ENCODE results near the gene TM7SF3.
"Not testable (repeated sequence)": the region's sequence is repeated elsewhere in the genome, so short reads cannot be mapped to it uniquely, and the experiment has no call there.

Gene TM7SF3

DNA sequence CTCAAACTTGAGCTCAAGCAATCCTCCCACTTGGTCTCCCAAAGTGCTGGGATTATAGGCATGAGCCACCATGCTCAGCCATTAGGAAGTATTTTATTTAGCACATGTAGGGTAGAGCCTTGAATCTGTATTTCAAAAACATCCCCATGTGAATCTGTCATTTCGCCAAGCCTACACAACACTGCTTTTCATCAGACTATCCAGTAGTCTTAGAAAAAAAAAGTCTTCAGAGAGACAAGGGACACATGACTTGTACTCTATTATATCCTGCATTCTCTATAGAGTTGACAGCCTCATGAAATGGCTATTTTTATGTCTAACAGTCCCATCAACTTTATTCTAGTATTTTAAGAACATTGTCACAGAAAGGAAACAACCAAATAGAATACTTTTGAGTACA, 35.4 kb downstream of the TM7SF3 start:
- no peak for DNase-seq (ENCODE audit: low spot score)

DNA sequence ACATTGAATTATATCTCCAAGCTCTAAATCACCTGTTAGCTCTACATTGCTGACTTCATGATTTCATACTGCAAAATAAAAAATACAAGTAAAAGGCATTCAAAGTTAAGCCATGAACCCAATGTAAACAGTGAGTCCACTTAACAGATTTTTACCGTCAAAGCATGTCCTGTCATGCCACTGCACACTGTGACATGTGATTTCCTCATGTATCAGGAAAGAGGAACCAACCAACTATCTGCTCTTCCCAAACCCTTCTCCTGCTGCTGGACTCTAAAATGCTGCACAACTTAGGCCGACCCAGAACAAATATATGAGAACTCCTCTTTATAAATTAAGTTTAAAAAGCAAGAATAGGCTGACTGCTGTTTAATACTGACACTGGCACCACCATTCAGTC, 37.5 kb downstream of the TM7SF3 start:
- DNase-seq (ENCODE audit: low spot score), result no peak

GRCh38 chr12:26971963-26972362, 42.2 kb downstream of the TM7SF3 start:
- no peak for DNase-seq (ENCODE audit: low spot score)

DNA sequence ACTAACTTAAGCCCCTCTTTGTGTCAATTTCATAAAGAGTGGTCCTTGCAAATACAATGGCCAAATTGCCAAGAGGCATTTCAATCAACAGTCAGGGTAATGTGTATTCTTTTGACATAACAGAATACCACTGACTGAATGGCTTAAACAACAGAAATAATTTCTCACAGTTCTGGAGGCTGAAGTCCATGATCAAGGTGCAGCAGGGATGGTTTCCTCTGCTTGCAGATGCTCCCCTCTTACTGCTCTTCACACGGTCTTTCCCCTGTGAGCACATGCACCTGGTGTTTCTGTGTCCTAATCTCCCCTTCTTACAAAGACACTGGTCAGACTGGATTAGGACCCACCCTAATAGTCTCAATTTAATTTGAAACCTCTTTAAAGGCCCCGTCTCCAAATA, 44.0 kb downstream of the TM7SF3 start:
- no peak for DNase-seq (ENCODE audit: low spot score)

DNA sequence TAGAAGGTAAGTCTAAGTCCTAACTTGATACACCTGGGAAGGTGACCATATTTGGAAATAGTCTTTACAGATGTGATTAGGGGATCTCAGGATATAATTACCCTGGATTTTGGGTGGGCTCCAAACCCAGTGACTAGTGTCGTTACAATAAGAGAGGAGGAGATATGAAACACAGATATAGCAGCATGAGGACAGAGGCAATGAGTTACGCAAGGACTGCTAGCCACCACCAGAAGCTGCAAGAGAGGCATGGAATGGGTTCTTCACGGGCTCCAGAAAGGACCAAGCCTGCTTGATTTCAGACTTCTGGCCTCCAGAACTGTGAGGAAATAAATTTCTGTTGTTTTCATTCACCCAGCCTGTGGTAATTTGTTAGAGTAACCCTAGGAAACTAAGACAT, 47.3 kb downstream of the TM7SF3 start:
- DNase-seq (ENCODE audit: low spot score), result no peak

GRCh38 chr12:26963413-26963812, 50.8 kb downstream of the TM7SF3 start:
- DNase-seq (ENCODE audit: low spot score), result no peak

- DNase-seq (ENCODE audit: low spot score), result no peak
These were observed 52.4 kb downstream of the TM7SF3 start for GRCh38 chr12:26961803-26962202.

GRCh38 chr12:26961391-26961790, 52.8 kb downstream of the TM7SF3 start:
- DNase-seq (ENCODE audit: low spot score), result not testable (repeated sequence)

GRCh38 chr12:26954027-26954426, 60.2 kb downstream of the TM7SF3 start:
- DNase-seq (ENCODE audit: low spot score), result no peak

GRCh38 chr12:26953447-26953846, 60.7 kb downstream of the TM7SF3 start:
- DNase-seq (ENCODE audit: low spot score), result no peak

DNA sequence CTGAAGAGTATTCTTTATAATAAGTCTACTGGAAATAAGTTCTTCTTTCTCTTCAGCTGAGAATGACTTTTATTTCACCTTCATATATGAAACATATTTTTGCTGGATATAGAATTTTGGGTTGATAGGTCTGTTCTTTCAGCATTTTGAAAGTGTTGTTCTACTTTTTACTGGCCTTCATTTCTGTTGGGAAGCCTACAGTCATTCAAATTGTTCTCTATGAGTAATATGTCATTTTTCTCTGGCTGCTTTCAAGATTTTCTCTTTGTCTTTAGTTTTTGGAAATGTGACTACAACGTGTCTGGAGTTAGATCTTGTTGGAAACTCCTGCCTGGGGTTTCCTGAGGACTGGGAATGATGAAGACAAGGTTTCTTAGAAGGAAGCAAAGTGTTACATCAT, 65.9 kb downstream of the TM7SF3 start:
- no peak for DNase-seq (ENCODE audit: low spot score)

DNA sequence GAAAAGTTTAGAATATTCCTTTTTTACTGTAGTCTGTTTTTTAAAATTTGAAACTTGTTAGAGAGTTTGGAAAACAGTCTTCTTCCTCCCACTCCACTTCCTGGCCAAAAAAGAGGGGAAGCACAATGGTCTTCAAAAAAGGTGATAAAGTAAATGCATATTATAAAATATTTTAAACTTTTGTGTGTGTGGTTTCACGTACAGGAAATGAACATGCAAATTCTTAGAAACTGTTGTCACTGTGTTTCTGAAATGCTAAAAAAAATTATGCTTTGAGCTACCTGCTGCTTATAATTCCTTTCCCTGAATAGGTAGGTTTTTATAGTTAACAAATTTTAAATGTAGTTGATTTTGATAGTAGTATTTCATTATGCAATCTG, 73.0 kb downstream of the TM7SF3 start:
- DNase-seq (ENCODE audit: low spot score), result no peak

DNA sequence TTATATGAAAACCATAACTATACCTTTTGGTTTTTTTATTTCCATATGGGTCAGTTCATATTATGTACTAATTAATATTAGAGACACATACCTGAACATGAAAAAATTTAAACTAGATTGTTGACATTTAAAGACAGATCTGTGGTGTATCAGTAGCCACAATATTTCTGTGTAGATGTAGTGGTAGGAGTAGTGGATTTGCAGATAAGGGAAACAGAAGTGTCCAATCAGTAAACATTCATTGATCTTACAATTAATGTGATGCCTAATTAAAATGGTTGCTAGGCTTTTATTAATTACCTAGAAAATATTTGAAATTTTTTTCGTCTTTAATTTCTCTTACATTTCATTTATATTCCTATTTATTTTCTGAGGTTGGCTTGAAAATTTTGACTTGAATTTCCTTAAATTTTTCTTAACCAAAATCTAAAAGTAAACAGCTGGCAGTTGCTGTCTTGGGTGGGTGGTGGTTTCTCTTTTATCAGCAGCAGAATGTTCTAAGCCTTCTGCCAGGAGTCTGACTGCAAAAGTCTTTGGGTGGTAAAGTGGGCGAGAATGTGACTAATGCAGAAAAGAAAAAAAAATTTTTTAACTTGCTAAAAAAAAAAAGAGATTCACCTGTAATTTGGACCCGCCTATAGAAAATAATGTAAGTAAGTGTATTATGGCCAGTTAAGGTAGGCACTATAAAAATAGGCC, 73.5 kb downstream of the TM7SF3 start:
- no peak for DNase-seq (ENCODE audit: low spot score)

GRCh38 chr12:26939953-26940352, 74.2 kb downstream of the TM7SF3 start:
- DNase-seq (ENCODE audit: low spot score), result no peak

GRCh38 chr12:26939192-26939832, 74.9 kb downstream of the TM7SF3 start:
- peak; percentile 51 for DNase-seq (ENCODE audit: low spot score)

GRCh38 chr12:26938701-26939062, 75.5 kb downstream of the TM7SF3 start:
- DNase-seq (ENCODE audit: low spot score), result peak; percentile 84

DNA sequence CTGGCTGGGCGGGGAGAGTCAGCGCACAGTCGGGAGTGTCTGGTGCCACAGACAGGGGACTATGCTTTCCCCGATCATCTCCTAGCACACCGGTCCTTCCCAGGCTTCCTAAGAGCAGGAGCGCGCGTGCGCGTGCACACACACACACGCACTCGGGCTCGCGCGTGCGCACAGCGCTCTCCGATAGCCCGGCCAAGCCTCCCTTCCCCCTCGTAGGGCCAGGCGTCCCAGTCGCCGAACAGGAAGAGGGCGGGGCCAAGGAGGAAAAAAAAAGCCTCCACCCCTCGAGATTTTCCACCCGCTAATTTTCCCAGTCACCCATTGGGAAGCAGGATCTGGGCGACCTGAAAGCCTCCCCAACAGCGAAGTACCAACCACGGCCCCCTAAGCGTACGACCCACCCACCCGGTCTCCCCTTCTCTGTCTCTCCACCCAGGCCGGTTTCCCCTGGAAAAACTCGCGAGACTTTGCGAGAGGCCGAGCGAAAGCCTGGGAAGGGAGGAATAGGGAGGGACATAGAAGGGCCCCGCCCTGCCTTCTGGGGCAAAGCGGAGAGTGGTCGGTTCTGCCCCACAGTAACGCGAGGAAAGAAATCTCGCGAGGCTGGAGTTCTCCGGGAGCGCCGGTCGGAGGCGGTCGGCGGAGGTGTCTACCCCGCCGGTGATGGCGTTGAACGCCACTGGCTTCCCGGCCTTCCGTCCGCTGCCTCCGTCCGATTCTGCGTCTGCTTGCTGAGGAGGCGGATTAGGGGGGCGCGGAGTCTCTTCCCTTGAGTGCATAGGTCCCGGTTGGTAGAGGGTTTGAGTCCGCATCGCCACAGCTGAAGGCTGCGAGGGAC, 76.1 kb downstream of the TM7SF3 start, which contains the start of the genes FGFR1OP2 and INTS13:
FGFR1OP2 (plus strand) TSS at position 608 of the 838 bp plus-strand sequence. CDS start 15,689 bp downstream, outside the sequence.
INTS13 (minus strand) TSS at position 119 of the 838 bp plus-strand sequence. CDS start 1,178 bp downstream, outside the sequence.
- DNase-seq (ENCODE audit: low spot score), result peak; percentile 100

- DNase-seq (ENCODE audit: low spot score), result no peak
These were observed 76.7 kb downstream of the TM7SF3 start for GRCh38 chr12:26937443-26937862.

GRCh38 chr12:26936559-26937442, 77.4 kb downstream of the TM7SF3 start:
- DNase-seq (ENCODE audit: low spot score), result peak; percentile 34

GRCh38 chr12:26935636-26936378, 78.4 kb downstream of the TM7SF3 start:
- DNase-seq (ENCODE audit: low spot score), result no peak

- no peak for DNase-seq (ENCODE audit: low spot score)
These were observed 84.6 kb downstream of the TM7SF3 start for GRCh38 chr12:26929590-26929989.

All from SW480 (cell line).